ENCODE measurements around the gene CUEDC1. TPM values are rescaled to one million over a fixed set of nuclear protein-coding genes. Genes with fewer than 3 reads are reported as not detected.

Gene CUEDC1
- total and polyA plus RNA-seq, 9 of the 15 experiments (the other 6 are each of a cell fraction or from before 2014, with no cell fraction given) = 0.20 to 4.1 (median 1.6) TPM; not detected in 1

DNA sequence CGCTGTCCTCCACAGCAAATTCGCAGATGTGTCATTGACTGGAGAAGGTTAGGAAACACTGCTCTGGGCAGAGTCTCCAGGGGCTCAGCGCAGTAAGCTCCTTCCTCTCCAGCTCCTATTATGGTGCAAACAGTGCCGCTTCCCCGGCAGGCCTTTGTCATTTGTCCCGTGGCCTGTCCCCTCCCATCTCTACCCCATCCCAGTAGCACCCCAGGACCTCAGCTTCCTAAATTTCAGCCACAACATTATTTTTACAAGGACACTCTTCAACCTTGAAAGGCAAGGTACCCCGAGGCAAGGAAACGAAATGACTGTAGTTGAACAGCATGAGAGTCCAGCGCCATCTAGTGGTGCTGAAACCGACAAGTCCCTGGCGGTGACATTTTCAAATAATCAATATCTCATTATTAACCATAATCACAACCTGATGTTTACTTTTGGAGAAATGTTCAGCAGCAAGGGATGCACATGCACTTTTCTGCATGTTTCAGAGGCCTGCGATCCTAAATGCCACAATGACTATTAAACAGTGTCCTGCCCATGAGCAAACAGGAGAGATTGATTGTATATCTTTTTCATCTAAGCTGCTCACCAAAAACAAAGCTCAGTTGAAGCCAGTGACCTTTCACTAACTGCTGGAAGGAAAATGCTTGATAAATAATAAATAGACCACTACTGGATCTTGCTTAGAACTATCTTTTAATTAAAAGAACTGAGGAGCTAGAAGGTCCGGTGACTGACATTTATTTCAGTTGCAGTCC is 121.9 kb downstream of the CUEDC1 start (continued):
- TF ChIP-seq PTTG1 (tag; IDR thresholded peaks at IDR 0.05; ENCODE audit: low read depth) (no peak), ZNF165 (CRISPR knock-in tag; IDR thresholded peaks at IDR 0.05; ENCODE audit: borderline replicate concordance) (no peak), BRD4 (IDR thresholded peaks at IDR 0.05) (no peak), PPARD (CRISPR knock-in tag; IDR thresholded peaks at IDR 0.05) (no peak), WHSC1 (IDR thresholded peaks at IDR 0.05; ENCODE audit: low read length) (no peak), ZNF695 (CRISPR knock-in tag; IDR thresholded peaks at IDR 0.05) (no peak), RFX1 (IDR thresholded peaks at IDR 0.05) (no peak), ZFP36 (IDR thresholded peaks at IDR 0.05; ENCODE audit: low read depth, low read length, partially characterized antibody) (no peak), KAT7 (CRISPR knock-in tag; IDR thresholded peaks at IDR 0.05; ENCODE audit: borderline replicate concordance) (no peak), BCL6 (CRISPR knock-in tag; IDR thresholded peaks at IDR 0.05) (no peak)
- TF ChIP-seq, protein P1, sequence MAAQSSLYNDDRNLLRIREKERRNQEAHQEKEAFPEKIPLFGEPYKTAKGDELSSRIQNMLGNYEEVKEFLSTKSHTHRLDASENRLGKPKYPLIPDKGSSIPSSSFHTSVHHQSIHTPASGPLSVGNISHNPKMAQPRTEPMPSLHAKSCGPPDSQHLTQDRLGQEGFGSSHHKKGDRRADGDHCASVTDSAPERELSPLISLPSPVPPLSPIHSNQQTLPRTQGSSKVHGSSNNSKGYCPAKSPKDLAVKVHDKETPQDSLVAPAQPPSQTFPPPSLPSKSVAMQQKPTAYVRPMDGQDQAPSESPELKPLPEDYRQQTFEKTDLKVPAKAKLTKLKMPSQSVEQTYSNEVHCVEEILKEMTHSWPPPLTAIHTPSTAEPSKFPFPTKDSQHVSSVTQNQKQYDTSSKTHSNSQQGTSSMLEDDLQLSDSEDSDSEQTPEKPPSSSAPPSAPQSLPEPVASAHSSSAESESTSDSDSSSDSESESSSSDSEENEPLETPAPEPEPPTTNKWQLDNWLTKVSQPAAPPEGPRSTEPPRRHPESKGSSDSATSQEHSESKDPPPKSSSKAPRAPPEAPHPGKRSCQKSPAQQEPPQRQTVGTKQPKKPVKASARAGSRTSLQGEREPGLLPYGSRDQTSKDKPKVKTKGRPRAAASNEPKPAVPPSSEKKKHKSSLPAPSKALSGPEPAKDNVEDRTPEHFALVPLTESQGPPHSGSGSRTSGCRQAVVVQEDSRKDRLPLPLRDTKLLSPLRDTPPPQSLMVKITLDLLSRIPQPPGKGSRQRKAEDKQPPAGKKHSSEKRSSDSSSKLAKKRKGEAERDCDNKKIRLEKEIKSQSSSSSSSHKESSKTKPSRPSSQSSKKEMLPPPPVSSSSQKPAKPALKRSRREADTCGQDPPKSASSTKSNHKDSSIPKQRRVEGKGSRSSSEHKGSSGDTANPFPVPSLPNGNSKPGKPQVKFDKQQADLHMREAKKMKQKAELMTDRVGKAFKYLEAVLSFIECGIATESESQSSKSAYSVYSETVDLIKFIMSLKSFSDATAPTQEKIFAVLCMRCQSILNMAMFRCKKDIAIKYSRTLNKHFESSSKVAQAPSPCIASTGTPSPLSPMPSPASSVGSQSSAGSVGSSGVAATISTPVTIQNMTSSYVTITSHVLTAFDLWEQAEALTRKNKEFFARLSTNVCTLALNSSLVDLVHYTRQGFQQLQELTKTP (IDR thresholded peaks at IDR 0.05; ENCODE audit: low read depth in 1 of 2, partially characterized antibody in 2 of 2) = no peak
- TF ChIP-seq, protein P2, sequence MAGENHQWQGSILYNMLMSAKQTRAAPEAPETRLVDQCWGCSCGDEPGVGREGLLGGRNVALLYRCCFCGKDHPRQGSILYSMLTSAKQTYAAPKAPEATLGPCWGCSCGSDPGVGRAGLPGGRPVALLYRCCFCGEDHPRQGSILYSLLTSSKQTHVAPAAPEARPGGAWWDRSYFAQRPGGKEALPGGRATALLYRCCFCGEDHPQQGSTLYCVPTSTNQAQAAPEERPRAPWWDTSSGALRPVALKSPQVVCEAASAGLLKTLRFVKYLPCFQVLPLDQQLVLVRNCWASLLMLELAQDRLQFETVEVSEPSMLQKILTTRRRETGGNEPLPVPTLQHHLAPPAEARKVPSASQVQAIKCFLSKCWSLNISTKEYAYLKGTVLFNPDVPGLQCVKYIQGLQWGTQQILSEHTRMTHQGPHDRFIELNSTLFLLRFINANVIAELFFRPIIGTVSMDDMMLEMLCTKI (IDR thresholded peaks at IDR 0.05; ENCODE audit: partially characterized antibody) = no peak
- TF ChIP-seq, protein P3, sequence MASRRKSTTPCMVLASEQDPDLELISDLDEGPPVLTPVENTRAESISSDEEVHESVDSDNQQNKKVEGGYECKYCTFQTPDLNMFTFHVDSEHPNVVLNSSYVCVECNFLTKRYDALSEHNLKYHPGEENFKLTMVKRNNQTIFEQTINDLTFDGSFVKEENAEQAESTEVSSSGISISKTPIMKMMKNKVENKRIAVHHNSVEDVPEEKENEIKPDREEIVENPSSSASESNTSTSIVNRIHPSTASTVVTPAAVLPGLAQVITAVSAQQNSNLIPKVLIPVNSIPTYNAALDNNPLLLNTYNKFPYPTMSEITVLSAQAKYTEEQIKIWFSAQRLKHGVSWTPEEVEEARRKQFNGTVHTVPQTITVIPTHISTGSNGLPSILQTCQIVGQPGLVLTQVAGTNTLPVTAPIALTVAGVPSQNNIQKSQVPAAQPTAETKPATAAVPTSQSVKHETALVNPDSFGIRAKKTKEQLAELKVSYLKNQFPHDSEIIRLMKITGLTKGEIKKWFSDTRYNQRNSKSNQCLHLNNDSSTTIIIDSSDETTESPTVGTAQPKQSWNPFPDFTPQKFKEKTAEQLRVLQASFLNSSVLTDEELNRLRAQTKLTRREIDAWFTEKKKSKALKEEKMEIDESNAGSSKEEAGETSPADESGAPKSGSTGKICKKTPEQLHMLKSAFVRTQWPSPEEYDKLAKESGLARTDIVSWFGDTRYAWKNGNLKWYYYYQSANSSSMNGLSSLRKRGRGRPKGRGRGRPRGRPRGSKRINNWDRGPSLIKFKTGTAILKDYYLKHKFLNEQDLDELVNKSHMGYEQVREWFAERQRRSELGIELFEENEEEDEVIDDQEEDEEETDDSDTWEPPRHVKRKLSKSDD (conservative IDR thresholded peaks at IDR 0.05; ENCODE audit: low read length) = no peak
- TF ChIP-seq, protein P4, sequence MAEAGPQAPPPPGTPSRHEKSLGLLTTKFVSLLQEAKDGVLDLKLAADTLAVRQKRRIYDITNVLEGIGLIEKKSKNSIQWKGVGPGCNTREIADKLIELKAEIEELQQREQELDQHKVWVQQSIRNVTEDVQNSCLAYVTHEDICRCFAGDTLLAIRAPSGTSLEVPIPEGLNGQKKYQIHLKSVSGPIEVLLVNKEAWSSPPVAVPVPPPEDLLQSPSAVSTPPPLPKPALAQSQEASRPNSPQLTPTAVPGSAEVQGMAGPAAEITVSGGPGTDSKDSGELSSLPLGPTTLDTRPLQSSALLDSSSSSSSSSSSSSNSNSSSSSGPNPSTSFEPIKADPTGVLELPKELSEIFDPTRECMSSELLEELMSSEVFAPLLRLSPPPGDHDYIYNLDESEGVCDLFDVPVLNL (CRISPR knock-in tag; IDR thresholded peaks at IDR 0.05; ENCODE audit: low read depth) = no peak
